ENCODE results near the gene FLAD1.
A peak's percentile ranks its signal among the peaks of the same experiment; 100 is the strongest.

FLAD1 gene

DNA sequence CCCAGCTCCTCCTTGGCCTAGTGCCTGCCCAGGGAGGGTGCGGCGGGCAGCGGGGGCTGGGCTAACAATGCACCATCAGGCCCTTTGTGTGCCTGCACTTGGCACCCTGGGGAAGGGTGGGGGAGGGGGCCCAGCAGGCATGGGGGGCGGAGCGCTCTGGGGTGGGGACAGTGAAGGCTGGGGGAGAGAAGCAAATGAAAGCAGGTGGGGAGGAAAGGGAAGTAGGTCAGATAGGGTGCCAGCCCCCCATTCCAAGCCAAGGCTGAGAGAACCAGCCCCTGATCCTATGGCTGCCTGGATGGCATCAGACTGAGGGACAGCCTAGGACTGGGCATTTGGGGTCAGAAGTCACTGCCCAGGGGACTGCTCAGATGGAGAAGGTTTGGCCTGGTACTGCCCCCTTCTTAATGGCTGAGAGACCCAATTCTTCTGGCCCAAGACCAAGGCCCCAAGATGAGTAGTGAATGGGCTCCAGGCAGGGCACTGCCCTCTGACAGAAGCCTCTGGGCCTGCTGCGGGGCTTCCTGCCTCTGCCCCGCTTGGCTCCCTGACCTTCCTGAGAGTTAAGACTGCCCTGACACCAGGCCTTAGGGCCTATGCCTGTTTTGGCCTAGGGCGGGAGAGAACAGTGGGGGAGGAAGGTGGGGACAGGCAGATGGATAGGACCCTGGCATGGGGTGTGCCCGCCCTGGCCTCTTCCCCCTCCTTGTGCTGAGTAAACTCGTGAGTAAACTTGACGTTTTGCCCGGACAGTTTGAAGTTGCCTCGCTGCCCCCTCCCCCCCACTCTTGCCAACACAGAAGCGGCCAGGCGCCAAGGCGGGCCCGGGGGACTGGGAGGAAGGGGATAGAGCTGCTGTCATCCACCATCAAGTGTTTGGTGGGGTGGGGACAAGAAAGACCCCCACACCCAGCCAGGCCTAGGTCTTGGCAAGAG, 22.2 kb downstream of the FLAD1 start:
- DNase-seq: peak; percentile 58

DNA sequence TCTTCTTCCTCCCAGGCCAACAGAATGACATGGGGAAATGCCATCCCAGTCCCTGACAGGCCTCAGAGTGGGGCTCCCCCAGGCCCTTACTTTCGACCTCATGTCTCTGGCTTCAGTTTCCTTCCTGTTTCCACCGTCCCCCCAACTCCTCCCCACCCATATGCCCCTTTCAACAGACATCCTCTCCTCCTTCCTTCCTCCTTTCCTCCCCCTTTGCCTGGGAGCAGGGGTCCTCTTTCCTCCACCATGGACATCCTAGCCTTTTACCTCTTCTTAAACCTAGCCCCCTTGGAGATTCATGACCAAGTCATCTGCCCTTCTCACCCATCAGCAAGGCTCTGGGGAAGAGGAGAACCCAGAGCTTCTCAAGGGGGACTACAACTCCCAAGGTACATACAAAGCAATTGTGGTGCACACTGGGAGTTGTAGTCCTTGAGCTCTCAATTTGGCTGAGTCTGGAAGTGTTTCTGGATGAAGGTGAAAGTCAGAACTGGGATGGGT, 23.5 kb downstream of the FLAD1 start:
- DNase-seq: peak; percentile 41

DNA sequence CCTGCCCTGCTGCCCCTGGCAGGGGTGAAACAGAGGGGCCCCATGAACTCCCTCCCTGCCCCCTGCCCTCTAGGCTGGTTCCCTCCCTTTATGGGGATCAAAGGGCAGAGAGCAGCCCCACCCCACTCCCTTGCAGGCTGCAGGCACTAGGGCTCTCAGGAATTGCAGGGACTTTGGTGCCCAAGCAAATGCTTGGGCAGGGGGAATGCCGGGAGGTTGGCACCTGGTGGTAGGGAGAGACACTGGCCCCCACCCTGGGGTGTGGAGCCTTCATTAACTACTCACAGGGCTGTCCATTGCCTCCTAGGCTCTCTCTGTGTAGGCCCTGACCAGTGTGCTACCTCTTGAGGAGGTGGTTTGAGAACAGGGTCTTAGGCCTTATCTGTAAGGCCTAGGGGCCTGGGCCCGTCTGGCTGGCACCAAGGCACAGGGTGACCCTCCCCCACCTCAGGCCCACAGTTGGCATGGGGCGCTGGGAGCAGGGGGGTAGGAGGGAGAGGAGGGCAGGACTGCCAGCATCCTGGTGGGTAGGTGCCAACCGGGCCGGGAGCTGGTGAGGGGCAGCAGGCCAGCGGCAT, 24.2 kb downstream of the FLAD1 start:
- DNase-seq: no peak

DNA sequence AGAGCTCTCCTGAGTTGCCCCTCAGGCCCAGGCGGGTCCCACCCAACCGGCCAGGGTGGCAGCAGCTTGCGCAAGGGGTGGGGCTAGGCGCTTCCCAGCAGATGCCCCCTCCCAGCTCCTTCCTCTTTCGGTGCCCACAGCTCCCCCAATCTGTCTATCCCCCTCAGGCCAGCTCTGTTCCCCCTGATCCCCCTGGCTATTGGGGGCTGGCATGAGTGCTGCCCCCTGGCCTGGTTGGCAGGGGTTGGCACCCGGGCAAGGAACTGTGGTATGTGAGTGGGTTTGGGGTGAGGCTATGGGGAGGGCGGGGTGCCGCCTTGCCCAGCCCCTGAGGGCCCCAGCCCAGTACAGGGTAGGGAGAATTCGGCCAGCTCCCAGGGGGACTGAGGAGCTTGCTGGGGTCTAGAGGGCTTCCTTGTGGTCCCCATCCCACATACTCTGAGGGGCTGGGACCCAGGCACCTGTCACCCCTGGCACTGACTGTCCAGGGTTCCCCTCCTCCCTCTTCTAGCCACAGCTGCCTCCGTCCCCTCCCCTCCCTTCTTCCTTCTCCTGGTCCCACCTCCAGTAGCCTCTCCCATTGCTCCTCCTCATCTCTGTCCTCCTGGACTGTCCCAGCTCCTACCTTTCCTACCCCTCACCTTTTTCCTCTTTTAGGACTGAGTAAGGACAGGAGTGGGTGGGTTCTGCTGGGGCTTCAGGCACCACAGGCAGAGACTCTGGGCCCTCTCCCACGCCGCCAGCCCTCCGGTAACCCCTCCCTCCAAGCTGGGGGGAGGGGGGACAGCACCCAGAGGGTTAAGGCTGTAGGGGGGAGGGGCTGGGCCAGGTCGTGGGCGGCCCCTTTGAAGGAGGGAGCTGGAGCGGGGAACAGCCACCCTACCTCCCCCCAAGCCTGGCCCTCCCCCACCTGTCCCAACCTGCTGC, 25.1 kb downstream of the FLAD1 start:
- no peak for DNase-seq

DNA sequence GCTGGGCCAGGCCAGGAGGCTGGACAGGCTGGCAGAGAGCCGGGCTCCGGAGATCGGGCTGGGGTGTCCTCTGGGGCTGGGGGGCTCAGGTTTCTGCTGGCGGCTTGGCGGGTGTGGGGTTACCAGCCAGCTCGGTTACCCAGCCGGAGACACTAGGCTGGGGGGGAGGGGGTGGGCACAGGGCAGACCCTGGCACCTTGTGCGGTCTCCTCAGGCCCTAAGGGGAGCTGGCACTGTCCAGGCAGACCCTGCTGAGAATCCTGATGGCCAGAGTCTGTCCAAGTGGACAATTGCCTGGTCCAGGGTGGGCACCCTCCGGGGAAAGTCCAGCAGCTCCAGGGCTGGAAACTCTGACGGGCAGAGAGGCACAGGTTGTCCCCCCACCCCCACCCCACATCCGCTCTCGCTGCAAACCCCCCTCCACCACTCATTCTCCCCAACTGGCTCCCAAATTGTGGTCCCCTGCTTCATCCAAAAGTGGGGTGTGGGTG, 26.1 kb downstream of the FLAD1 start:
- no peak for DNase-seq

DNA sequence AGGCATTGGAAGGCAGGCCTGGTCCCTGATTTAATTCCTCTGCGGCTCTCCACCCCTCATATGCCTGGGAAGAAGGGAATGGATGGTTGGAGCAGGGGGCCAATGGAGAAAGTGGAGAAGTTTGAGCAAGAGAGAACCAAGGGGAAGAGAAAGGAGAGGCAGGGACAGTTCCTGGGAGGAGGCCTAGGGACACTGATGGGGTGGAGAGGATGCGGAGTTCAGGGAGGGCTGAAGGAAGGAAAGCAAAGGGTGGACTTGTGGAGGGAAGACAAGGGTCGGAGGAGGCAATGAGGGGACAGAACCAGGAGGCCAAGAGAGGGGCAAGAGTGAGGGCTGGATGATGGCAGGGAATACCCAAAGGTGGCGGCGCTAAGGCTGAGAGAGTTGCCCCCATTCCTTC, 26.6 kb downstream of the FLAD1 start:
- no peak for DNase-seq

DNA sequence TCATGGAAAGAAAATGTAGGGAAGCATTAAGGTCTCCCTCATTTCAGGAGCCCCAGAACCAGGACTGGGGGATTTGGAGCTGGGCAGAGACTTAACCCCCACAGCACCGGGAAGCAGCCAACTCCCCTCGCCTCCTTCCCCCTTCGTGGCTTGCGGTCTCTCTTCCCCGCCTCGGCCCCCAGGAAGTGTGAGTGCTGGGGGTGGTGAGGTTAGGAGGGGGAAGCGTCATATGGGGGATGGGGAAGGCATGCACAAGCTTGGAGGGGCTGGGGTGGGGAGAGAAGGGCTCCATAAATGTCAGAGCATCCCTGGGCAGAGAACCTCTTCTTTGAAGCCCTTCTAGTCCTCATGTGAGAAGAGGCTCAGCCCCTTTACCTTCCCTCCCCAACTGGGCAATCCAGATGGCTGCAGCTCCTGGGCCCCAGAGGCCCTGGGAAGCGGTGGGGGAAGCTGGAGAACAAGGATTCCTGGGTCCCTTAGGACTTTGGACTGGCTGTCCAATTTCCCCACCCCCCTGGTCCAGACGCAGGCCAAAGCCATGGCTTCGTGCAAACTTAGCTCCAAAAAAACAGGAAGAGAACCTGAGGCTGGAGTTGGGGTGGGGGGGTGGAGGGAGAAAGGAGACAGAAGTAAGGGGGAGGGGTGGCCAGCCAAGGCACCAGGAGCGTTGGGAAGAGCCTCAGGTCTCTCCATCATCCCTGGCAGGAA, 27.2 kb downstream of the FLAD1 start:
- DNase-seq: no peak

DNA sequence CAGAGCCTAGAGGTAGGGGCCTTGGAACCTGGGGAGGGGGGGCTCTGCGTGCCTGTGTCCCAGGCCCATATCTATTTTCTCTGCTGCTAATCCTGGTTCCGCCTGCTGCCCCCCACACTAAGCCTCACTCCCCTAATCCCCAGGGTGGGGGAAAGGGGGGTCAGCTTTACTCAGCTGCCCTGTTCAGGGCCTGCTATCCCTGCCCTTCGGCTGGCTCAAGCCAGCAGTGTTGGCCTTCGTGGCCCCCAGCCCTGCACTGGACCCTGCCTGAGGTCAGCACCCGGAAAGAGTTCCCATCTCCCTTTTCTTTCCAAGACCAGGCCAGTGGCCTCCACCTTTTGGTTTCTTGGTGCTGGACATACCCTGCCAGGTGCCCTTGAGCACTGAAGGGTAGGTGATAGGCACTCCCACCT, 27.9 kb downstream of the FLAD1 start:
- no peak for DNase-seq

DNA sequence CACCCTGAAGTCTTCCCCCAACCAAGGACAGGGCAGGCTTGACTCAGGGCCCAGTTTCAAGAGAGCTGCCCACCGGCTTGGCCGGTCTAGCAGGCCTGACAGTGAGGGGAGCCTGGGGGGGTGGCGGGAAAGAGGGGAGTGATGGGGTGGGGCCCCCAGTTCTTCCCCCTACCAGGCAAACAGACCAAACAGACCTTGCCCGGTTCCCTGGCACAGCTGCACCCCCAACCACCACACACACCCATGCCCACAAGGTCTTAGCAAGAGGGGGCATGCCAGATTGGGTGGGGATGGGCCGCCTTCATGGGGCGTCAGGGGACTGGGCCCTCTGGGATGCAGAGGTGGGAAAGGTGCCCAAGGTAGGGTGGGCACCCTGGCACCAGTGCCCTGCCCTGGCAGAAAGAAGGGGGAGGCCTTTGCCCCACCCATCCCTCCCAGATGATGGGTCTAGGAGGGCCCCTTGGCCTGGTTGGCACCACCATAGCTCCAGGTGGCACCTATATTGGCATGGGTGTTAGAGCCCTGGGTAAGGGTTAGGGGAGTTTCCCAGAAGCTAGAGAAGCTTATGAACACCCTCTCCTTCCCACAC, 28.4 kb downstream of the FLAD1 start:
- DNase-seq: no peak

DNA sequence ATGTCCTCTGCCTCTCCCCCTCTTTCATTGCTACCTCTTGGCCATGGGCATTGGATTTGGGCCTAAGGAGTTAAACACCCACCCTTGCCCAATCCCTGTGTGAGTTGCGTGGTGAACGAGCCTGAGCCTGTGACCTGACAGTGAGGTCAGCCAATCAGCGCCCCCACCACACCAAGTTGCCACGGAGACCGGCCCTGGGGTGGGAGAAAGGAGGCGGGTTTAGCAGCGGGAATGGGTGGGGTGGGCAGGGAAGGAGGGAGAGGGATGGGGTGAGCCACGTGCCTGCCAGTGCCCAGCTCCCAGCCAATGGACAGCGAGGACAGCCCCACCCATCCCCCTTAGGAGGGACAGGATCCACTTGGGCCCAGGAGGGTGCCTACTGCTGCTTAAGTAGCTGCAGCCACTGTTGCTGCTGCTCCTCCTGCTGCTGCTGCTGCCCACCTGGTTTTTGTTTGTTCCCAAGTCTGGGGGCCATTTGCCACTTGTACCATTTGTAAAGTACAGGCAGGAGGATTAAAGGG, 28.9 kb downstream of the FLAD1 start:
- DNase-seq: peak; percentile 53

DNA sequence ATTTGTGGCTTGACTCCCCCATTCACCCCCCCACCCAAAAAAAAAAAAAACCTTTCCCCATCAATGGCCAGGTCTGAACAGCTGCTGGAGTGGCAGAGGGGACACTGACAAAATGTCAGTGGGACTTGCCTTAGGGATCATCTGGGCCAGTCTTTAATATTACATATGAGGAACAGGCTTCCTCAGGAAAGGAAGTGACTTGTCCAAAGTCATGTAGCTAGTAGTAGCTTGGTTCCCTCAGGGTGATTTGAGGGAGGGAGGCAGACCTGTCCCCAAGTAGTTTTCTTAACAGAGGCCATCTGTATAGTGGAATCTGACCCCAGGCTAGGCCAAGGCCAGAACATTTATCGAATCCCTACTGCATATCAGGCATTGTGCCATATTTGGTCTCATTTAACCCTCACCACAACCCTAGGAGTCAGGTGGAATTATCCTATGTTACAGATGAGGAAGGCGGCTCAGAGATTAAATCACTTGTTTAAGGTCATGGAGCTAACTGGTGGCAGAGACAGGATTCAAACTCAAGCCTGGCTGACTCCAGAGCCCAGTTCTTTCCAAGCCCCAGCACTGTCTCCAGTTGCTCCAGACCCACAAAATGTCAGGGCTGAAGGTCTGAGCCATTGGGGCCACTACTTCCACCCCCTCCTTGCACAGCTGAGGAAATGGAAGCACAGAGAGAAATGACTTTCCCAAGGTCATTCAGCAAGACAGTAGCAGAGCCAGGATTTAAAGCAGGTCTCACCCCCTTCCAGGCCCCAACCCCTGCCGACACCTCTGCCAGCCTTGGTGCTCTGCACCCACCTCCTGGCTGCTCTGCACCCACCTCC, 29.8 kb downstream of the FLAD1 start:
- no peak for DNase-seq

DNA sequence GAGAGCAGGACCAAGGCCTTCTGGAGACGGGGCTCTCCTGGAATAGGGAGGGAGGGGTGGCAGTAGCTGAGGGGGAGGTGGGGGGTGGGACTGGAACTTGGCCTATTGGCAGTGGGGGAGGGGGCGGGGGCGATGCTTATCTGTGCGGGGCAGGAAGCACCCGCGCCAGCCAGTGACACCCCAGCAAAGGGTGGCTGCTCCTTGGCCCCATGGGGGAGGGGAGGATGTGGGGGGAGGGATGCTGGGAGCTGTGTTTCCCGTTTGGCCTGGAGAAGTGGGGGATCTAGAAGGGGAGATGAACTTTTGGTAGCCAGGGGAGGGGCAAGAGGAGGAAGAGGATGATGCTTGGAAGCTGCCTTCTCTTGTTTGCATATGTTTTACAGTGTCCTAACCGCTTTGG, 30.5 kb downstream of the FLAD1 start:
- DNase-seq: no peak

DNA sequence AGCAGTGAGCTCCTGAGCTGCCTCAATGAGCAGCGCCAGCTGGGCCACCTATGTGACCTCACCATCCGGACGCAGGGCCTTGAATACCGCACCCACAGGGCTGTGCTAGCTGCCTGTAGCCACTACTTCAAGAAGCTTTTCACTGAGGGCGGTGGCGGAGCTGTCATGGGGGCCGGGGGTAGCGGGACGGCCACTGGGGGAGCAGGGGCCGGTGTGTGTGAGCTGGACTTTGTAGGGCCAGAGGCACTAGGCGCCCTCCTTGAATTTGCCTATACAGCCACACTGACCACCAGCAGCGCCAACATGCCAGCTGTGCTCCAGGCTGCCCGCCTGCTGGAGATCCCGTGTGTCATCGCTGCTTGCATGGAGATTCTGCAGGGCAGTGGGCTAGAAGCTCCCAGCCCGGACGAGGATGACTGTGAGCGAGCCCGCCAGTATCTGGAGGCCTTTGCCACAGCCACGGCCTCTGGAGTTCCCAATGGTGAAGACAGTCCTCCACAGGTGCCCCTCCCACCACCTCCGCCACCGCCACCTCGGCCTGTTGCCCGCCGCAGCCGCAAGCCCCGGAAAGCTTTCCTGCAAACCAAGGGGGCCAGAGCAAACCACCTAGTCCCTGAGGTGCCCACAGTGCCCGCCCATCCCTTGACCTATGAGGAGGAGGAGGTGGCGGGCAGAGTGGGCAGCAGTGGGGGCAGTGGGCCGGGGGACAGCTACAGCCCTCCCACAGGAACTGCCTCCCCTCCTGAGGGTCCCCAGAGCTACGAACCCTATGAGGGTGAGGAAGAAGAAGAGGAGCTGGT, 31.8 kb downstream of the FLAD1 start:
- DNase-seq: no peak

DNA sequence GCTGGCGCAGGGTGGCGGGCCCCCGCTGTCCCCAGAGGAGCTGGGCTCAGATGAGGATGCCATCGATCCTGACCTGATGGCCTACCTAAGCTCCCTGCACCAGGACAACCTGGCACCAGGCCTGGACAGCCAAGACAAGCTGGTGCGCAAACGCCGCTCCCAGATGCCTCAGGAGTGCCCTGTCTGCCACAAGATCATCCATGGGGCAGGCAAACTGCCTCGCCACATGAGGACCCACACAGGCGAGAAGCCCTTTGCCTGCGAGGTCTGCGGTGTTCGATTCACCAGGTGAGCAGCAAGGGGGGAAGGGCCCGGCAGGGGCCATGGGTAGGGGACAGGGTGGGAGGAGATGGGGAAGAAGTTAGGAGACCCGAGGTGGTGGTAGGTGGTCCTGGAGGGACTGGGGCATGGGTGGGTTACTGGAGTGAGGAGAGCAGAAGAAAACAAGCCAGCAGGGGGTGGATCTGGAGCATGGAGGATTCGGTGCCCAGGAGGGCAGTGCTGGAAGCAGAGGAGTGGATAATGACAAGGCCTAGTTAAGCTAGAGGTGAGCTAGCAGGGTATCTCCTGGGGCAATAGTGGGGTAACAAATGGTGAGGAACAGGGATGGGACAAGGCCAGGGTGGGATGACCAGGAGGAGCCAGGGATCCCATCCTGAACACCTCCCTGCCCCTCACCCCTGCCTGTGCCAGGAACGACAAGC, 32.5 kb downstream of the FLAD1 start:
- no peak for DNase-seq

DNA sequence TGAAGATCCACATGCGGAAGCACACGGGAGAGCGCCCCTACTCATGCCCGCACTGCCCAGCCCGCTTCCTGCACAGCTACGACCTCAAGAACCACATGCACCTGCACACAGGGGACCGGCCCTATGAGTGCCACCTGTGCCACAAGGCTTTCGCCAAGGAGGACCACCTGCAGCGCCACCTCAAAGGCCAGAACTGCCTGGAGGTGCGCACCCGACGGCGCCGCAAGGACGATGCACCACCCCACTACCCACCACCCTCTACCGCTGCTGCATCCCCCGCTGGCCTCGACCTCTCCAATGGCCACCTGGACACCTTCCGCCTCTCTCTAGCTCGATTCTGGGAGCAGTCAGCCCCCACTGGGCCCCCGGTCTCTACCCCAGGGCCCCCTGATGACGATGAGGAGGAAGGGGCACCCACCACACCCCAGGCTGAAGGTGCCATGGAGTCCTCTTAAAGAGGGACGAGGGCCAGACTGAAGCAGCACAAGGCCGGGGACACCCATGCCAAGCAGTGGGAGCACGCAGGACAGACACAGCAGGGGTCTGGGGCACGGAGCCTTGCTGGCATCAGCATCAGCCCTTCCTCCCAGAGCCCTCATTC, 33.2 kb downstream of the FLAD1 start:
- peak; percentile 49 for DNase-seq

DNA sequence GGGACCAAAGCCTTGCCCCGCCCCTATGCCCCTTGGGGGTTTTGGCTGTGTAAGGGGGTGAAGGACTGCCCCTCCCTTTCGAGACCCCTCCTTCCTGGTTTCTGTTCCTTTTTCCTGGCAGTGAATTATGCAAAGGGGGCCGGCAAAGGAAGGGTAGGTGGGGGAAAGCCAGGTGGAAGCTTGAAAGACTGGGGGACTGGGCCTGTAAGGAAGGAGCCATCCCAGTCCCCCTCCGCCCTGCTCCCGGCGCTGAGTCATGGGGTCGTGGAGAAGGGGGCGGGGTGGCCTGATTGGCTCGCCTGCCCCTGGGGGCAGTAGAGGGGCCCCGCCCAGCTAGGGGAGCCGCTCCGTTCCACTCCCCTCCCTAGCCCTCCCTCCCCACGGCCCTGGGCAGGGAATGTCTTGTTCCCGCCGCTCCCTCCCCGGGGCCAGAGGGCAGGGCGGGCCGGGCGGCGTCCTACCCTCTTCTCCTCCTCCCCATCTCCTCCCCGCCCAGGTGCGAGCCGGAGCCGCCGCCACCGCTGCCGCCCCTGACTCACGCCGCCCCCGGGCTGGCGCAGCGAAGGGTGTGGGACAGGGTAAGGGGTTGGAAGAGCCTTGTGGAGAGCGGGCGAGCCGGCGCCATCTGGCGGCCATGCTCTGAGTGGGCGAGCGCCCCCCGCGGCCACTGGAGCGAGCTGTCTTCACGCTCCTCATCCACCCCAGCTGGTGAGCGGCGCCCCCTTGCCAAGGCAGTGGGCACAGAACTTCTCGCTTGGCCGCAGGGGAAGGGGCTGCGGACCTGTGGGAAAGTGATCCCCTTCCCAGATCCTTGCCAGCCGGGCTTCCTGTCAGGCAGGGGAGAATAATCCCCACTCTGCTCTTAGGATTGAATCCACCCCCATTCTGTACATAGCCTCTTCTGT, 34.1 kb downstream of the FLAD1 start:
- peak; percentile 86 for DNase-seq

DNA sequence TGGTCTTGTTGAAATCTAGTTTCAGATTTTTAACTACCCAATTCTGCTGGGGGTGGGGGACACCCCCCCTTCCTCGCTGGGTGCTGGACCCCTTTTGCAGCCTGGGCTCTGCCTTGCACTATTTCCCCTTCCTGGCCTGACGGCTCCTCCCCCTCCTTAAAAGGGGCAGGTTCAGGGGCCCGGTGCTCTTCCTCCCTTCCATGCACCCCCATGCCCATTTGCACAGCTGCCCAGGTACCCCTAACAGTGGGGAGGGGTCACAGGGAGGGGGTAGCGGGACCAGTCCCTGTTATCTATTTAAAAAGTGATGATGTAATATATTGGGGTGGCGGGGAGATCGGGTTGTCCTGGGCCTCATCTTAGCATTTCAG, 34.8 kb downstream of the FLAD1 start:
- no peak for DNase-seq
